Sigmoid colon (tissue), 7 donors: ENCODE results near the gene HHAT. TPM values are rescaled to one million over a fixed set of nuclear protein-coding genes. Genes with fewer than 3 reads are reported as not detected.

Experiments used
- DNase-seq: peaks from one replicate; pipeline ENCODE4 v3.0.0-alpha.2; 2019
- H3K27ac ChIP-seq, 4 donors: fragments of 200-600 bp; sonication (generic); one replicate each; pipeline ENCODE4 v1.5.1; 2016 to 2019; ENCODE audit warnings: mild to moderate bottlenecking in 1 of 4
- H3K27me3 ChIP-seq, 3 donors: fragments of 200-600 bp; sonication (generic); one replicate each; pipeline ENCODE4 v1.5.1; 2019; ENCODE audit warnings: mild to moderate bottlenecking in 1 of 3
- H3K36me3 ChIP-seq, 4 donors: fragments of 200-600 bp; sonication (generic); one replicate each; pipeline ENCODE4 v1.5.1; 2016 to 2019
- H3K4me1 ChIP-seq, 4 donors: fragments of 200-600 bp; sonication (generic); one replicate each; pipeline ENCODE4 v1.5.1; 2017 to 2019
- H3K4me3 ChIP-seq, 4 donors: fragments of 200-600 bp; sonication (generic); one replicate each; pipeline ENCODE4 v1.5.1; 2017 to 2019; ENCODE audit warnings: mild to moderate bottlenecking in 2 of 4, moderate library complexity in 1 of 4
- H3K9me3 ChIP-seq, 4 donors: fragments of 200-600 bp in 3 of 4; sonication (generic) in 3 of 4; one replicate each; pipeline versions ENCODE4 v1.5.1 to v1.6.1; 2013 to 2019
- EP300 ChIP-seq, 4 donors: sonication (generic); formaldehyde crosslinking; IDR thresholded peaks; one replicate each; pipeline ENCODE4 v1.6.1; 2017; ENCODE audit warnings: antibody characterized with exemption in 4 of 4
- POLR2A ChIP-seq, 2 donors: fragments of 450-650 bp; IDR thresholded peaks; one replicate each; pipeline ENCODE4 v1.6.1; 2016; ENCODE audit warnings: antibody characterized with exemption in 2 of 2, mild to moderate bottlenecking in 2 of 2, moderate library complexity in 2 of 2
- POLR2AphosphoS5 ChIP-seq, 4 donors: sonication (generic); formaldehyde crosslinking; IDR thresholded peaks; one replicate each; pipeline ENCODE4 v1.6.1; 2017; ENCODE audit warnings: antibody characterized with exemption in 4 of 4
- WGBS, 2 donors: extraction: QIAGEN DNeasy Blood & Tissue Kit; methylation state at CpG; one replicate each; pipeline ENCODE4 v1.1.7; 2013; 5-methylcytosine and 5-hydroxymethylcytosine counted together
- intact Hi-C: fragments of 100-400 bp; cut with DNase I; formaldehyde crosslinking; loops from one replicate; pipeline ENCODE4 v1.15.1; 2023
- polyA plus RNA-seq, 3 donors: library from polyadenylated mRNA; stranded (reverse); fragments of 200-250 nt; gene quantifications; one replicate each; pipeline ENCODE4 v1.2.3, GENCODE V29; 2013
- total RNA-seq, 4 donors: library from RNA; depleted of rRNA; stranded (reverse); fragments of >200 nt; gene quantifications; one replicate each; pipeline ENCODE4 v1.1.0, GENCODE V29; 2016
- TF ChIP-seq, protein P1 (sequence below), 4 experiments: fragments of 450-650 bp in 3 of 4; fragments of 200-600 bp in 1 of 4; IDR thresholded peaks; one replicate each; pipeline ENCODE4 v1.5.1; 2016 to 2019; ENCODE audit warnings: antibody characterized with exemption in 4 of 4, mild to moderate bottlenecking in 3 of 4, moderate library complexity in 2 of 4
- donor health status: healthy with polysubstance abuse.
- donor health status: Bipolar disorder and iron deficiency.
- donor health status: healthy.

Gene HHAT
- total and polyA plus RNA-seq, 7 donors = 0.46 to 6.4 (median 2.1) TPM

DNA sequence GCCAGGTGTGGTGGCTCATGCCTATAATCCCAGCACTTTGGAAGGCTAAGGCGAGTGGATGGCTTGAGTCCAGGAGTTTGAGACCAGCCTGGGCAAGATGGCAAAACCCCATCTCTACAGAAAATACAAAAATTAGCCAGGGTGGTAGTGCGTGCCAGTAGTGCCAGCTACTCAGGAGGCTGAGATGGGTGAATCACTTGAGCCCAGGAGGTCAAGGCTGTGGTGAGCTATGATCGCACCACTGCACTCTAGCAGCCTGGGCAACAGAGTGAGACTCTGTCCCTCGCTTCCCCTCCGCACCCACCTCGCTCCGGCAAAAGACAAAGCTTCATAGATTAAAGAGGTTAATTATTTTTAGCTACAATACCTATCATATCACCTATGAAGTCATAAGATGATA is 100.0 kb downstream of the HHAT start:
- intact Hi-C loops = no loop called here
- WGBS, 2 donors = 95 to 96% methylated on average over 7 of the region's 7 CpGs

DNA sequence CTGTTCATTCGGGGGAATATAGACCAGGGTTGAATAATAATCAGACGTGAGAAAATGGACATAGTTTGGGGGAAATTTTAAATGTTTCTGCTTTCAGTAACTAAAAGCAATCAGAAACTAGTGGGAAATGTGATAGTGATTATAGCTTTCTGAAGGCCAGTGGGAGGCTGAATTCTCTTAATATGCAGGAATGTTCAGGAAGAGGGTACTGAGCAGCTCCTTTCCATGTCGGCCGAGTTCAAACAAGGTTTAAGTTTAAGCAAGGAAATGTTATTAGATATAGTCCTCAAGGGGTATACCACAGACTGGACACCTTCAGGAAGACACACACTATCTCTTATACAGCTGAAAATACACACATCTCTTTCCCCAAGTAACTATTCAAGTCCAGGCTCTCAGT is 105.5 kb downstream of the HHAT start:
- Histone ChIP-seq H3K27me3 (no peaks in the 10 kb centered on the region), H3K4me1 (no peaks in the 10 kb centered on the region), H3K27ac (no peak overlapping the region), H3K4me3 (no peak overlapping the region), H3K9me3 (no peaks in the 10 kb centered on the region), H3K36me3 (no peaks in the 10 kb centered on the region)
- intact Hi-C loops = no loop called here
- no peak for DNase-seq
- WGBS, 2 donors = 81 to 94% methylated on average over 4 of the region's 4 CpGs
- TF ChIP-seq EP300 (IDR thresholded peaks at IDR 0.05) = no peak
- TF ChIP-seq, protein P1, sequence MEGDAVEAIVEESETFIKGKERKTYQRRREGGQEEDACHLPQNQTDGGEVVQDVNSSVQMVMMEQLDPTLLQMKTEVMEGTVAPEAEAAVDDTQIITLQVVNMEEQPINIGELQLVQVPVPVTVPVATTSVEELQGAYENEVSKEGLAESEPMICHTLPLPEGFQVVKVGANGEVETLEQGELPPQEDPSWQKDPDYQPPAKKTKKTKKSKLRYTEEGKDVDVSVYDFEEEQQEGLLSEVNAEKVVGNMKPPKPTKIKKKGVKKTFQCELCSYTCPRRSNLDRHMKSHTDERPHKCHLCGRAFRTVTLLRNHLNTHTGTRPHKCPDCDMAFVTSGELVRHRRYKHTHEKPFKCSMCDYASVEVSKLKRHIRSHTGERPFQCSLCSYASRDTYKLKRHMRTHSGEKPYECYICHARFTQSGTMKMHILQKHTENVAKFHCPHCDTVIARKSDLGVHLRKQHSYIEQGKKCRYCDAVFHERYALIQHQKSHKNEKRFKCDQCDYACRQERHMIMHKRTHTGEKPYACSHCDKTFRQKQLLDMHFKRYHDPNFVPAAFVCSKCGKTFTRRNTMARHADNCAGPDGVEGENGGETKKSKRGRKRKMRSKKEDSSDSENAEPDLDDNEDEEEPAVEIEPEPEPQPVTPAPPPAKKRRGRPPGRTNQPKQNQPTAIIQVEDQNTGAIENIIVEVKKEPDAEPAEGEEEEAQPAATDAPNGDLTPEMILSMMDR (IDR thresholded peaks at IDR 0.05) = no peak
- TF ChIP-seq POLR2A (IDR thresholded peaks at IDR 0.05) = no peak
- no peak for TF ChIP-seq POLR2AphosphoS5 (IDR thresholded peaks at IDR 0.05)

More for the DNA sequence above, 100.0 kb downstream of the HHAT start:
- no peak for TF ChIP-seq POLR2A (IDR thresholded peaks at IDR 0.05)
- no peak for TF ChIP-seq EP300 (IDR thresholded peaks at IDR 0.05)
- TF ChIP-seq, protein P1 (IDR thresholded peaks at IDR 0.05) = no peak
- TF ChIP-seq POLR2AphosphoS5 (IDR thresholded peaks at IDR 0.05) = no peak
- H3K27ac ChIP-seq = no peak overlapping the region
- no peak for DNase-seq
- no peak overlapping the region for H3K4me3 ChIP-seq
- no peaks in the 10 kb centered on the region for H3K36me3 ChIP-seq
- peaks cover 0 to 3% (median 0%) of the 10 kb centered on the region in 4 donors for H3K9me3 ChIP-seq
- H3K27me3 ChIP-seq = no peaks in the 10 kb centered on the region
- no peaks in the 10 kb centered on the region for H3K4me1 ChIP-seq

DNA sequence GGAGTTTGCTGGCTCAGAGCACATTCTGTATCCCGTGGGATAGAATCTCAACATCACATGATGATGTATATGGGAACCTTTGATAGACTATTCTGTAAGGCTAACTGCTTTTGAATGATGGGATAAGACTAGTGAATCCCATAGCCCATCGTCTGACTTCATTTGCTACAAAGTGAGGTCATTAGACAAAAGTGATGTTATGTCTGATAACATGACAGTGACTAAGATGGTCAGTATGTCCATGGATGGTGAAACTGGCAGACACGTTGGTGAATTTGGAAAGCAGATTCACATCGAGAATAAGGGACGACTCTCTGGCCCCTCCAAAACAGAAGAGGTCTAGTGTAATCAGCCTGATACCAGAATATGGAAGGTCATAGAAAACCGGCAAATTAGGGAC is 108.4 kb downstream of the HHAT start:
- H3K4me3 ChIP-seq = no peak overlapping the region
- no peaks in the 10 kb centered on the region for H3K9me3 ChIP-seq
- intact Hi-C loops = no loop called here
- 94 to 96% methylated on average over 6 of the region's 6 CpGs for WGBS, 2 donors
- no peak for DNase-seq
- no peaks in the 10 kb centered on the region for H3K27me3 ChIP-seq
- H3K27ac ChIP-seq = no peak overlapping the region
- H3K4me1 ChIP-seq = no peaks in the 10 kb centered on the region
- TF ChIP-seq EP300 (IDR thresholded peaks at IDR 0.05) (no peak), POLR2AphosphoS5 (IDR thresholded peaks at IDR 0.05) (no peak), POLR2A (IDR thresholded peaks at IDR 0.05) (no peak)
- TF ChIP-seq, protein P1 (IDR thresholded peaks at IDR 0.05) = no peak
- no peaks in the 10 kb centered on the region for H3K36me3 ChIP-seq

DNA sequence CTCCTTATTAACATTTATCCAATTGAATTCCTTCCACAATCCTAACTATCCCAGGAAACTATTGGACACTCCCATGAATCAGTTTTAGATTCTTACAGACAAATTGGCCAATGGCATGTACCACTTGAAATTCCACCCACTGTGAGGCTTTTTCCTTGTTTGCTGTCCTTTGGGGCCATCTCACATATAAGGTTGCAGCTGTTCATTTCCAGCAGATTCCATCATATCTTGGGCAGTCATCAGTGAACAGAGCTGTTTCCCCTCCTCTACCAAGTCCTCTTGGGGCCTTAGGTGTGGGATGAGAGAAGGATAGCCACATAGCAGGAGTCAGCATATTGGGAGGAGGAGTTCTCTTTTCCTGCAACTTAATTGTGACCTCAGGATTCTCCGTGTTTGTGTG is 109.1 kb downstream of the HHAT start:
- H3K27ac ChIP-seq = no peak overlapping the region
- no peaks in the 10 kb centered on the region for H3K9me3 ChIP-seq
- H3K4me1 ChIP-seq = no peaks in the 10 kb centered on the region
- TF ChIP-seq POLR2AphosphoS5 (IDR thresholded peaks at IDR 0.05) = no peak
- TF ChIP-seq EP300 (IDR thresholded peaks at IDR 0.05) = no peak
- TF ChIP-seq, protein P1 (IDR thresholded peaks at IDR 0.05) = no peak
- no peak for TF ChIP-seq POLR2A (IDR thresholded peaks at IDR 0.05)
- intact Hi-C loops = no loop called here
- H3K4me3 ChIP-seq = no peak overlapping the region
- no peaks in the 10 kb centered on the region for H3K27me3 ChIP-seq
- 90 to 97% methylated on average over 1 of the region's 1 CpG for WGBS, 2 donors
- no peak for DNase-seq
- H3K36me3 ChIP-seq = no peaks in the 10 kb centered on the region
